ENCODE results near the gene COMP. TPM values are rescaled to one million over a fixed set of nuclear protein-coding genes. Genes with fewer than 3 reads are reported as not detected.
A peak's percentile ranks its signal among the peaks of the same experiment; 100 is the strongest.

COMP gene
- total RNA-seq, 1 experiment from 2014 or later: 0.04 TPM

GRCh38 chr19:18839465-18840287 is 48.6 kb upstream of the COMP start:
- Histone ChIP-seq H3K27me3 (ENCODE audit: low read length) (no peaks in the 10 kb centered on the region), H3K9me2 (replicated peaks; ENCODE audit: low read length) (no peaks in the 10 kb centered on the region), H3K4me1 (ENCODE audit: insufficient read depth, low read length) (peaks cover 3% of the 10 kb centered on the region; the same call in 1 of the 2 replicates), H2AFZ (ENCODE audit: low read length) (no peak overlapping the region), H3K9me3 (ENCODE audit: low read length) (no peaks in the 10 kb centered on the region), H3K4me2 (ENCODE audit: low read length) (no peak overlapping the region), H3K27ac (ENCODE audit: low read length) (no peak overlapping the region), H3K9ac (ENCODE audit: low read length) (no peak overlapping the region), H3K4me3 (ENCODE audit: low read length) (no peak overlapping the region), H3K79me2 (ENCODE audit: low read length) (peaks cover 100% of the 10 kb centered on the region), H4K20me1 (ENCODE audit: low read length) (peaks cover 82% of the 10 kb centered on the region), H3F3A (ENCODE audit: low read length, unreplicated experiment) (no peaks in the 10 kb centered on the region), H3K36me3 (ENCODE audit: low read depth, low read length) (peaks cover 14% of the 10 kb centered on the region)
- no TSS peak for BruUV-seq (replicated peaks)
- intact Hi-C loops (cut with micrococcal nuclease): no loop called here
- TF ChIP-seq CTCF (conservative IDR thresholded peaks at IDR 0.05; ENCODE audit: low read depth, low read length) (no peak), EZH2phosphoT487 (IDR thresholded peaks at IDR 0.05; ENCODE audit: borderline replicate concordance, low read length) (no peak), EZH2 (IDR thresholded peaks at IDR 0.05; ENCODE audit: low read length, unreplicated experiment) (no peak)
- CTCF ChIA-PET: no interaction called here
- no peak for DNase-seq
- no peak for ATAC-seq
- POLR2A ChIA-PET (ENCODE audit: unreplicated experiment): no interaction called here

GRCh38 chr19:18834644-18834984 is 43.5 kb upstream of the COMP start:
- intact Hi-C loops (cut with micrococcal nuclease): no loop called here
- no peak overlapping the region for H3K27ac ChIP-seq (ENCODE audit: low read length)
- H3K9me2 ChIP-seq (replicated peaks; ENCODE audit: low read length): no peaks in the 10 kb centered on the region
- H3K9me3 ChIP-seq (ENCODE audit: low read length): no peaks in the 10 kb centered on the region
- peaks cover 7% of the 10 kb centered on the region; the same call in 1 of the 2 replicates for H3K4me1 ChIP-seq (ENCODE audit: insufficient read depth, low read length)
- H3K36me3 ChIP-seq (ENCODE audit: low read depth, low read length): peaks cover 12% of the 10 kb centered on the region
- peaks cover 79% of the 10 kb centered on the region for H3K79me2 ChIP-seq (ENCODE audit: low read length)
- ChIA-PET POLR2A (ENCODE audit: unreplicated experiment) (no interaction called here), CTCF (no interaction called here)
- no peak overlapping the region for H2AFZ ChIP-seq (ENCODE audit: low read length)
- no TSS peak for BruUV-seq (replicated peaks)
- DNase-seq: no peak
- peaks cover 60% of the 10 kb centered on the region for H4K20me1 ChIP-seq (ENCODE audit: low read length)
- no peaks in the 10 kb centered on the region for H3K27me3 ChIP-seq (ENCODE audit: low read length)
- H3K4me2 ChIP-seq (ENCODE audit: low read length): peak overlapping the region; percentile 100
- H3K9ac ChIP-seq (ENCODE audit: low read length): no peak overlapping the region; the same call in 1 of the 2 replicates
- no peaks in the 10 kb centered on the region for H3F3A ChIP-seq (ENCODE audit: low read length, unreplicated experiment)
- TF ChIP-seq EZH2 (IDR thresholded peaks at IDR 0.05; ENCODE audit: low read length, unreplicated experiment) (no peak), CTCF (conservative IDR thresholded peaks at IDR 0.05; ENCODE audit: low read depth, low read length) (no peak), EZH2phosphoT487 (IDR thresholded peaks at IDR 0.05; ENCODE audit: borderline replicate concordance, low read length) (no peak)
- H3K4me3 ChIP-seq (ENCODE audit: low read length): peak overlapping the region; percentile 99
- ATAC-seq: no peak
